ENCODE results near the gene SYCE3. TPM values are rescaled to one million over a fixed set of nuclear protein-coding genes. Genes with fewer than 3 reads are reported as not detected.

Gene SYCE3, protein sequence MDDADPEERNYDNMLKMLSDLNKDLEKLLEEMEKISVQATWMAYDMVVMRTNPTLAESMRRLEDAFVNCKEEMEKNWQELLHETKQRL
- total RNA-seq (ENCODE audit: low replicate concordance) = 2.8 TPM in 1 of 2 replicates, not detected in the other

DNA sequence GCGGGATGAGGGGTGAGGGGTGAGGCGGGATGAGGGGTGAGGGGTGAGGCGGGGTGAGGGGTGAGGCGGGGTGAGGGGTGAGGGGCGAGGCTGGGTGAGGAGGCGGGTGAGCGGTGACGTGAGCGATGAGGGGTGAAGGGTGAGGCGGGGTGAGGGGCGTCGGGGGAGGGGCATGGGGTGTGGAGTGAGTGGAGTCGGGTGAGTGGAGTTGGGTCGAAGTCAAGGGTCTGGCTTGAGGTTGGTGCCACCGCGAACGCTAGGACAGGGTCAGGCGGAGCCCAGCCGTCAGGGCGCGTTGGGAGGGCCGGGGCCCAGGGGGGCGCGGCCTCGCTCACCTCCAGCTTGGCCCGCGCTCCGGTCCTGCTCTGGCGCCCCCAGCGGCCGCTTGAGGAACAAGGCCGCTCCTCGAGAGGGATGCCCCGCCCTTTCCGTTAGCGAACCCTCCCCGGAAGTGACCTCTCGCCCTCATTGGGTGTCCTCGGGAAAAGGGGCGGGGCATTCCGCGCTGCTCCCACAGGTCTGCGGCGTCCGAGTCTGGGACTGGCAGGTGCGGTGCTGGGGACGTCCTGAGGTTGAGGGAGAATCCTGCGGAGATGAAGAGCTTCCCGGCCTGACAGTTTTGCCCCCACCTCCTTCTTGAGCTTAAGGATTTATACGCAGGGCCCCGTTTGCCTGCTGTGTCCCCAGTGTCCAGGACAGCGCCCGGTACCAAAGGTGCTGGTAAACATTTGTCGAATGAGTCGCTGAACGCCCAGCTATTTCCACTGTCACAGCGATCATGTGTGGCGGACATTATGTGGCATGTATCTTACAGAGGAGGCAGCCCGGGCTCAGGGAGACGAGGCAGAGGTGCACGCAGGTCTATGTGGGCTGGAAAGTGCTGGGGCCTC, at the start of gene SYCE3:
Gene SYCE3 (minus strand): TSS at position 397 of the 890 bp plus-strand sequence. CDS start 6,514 bp downstream, outside the sequence.
- peak within 1 kb of the TSS; percentile 95 for H3K4me3 Mint-ChIP-seq
- no peak within 1 kb of the TSS for H3K9ac ChIP-seq
- peaks cover under 1% of the 10 kb centered on the region for H3K36me3 Mint-ChIP-seq
- peak; percentile 99 for DNase-seq (ENCODE audit: low spot score)
- H2AFZ ChIP-seq (replicated peaks) = peak within 1 kb of the TSS; percentile 95
- H3K9me3 Mint-ChIP-seq = no peaks in the 10 kb centered on the region
- H3K27me3 ChIP-seq = peaks cover 25% of the 10 kb centered on the region
- H3K4me3 ChIP-seq = peak within 1 kb of the TSS; percentile 82
- peak within 1 kb of the TSS; percentile 94 for H3K4me2 ChIP-seq
- no peaks in the 10 kb centered on the region for H3K36me3 ChIP-seq
- peaks cover 11% of the 10 kb centered on the region for H3K4me1 Mint-ChIP-seq
- H3K9me3 ChIP-seq (ENCODE audit: low read depth) = no peaks in the 10 kb centered on the region
- H4K20me1 ChIP-seq (ENCODE audit: low read depth) = no peaks in the 10 kb centered on the region
- peaks cover 11% of the 10 kb centered on the region for H3F3A ChIP-seq (ENCODE audit: low read depth)
- TF ChIP-seq EZH2 (IDR thresholded peaks at IDR 0.05) (no peak), EZH2phosphoT487 (IDR thresholded peaks at IDR 0.05) (no peak)
- TF ChIP-seq, protein P1, sequence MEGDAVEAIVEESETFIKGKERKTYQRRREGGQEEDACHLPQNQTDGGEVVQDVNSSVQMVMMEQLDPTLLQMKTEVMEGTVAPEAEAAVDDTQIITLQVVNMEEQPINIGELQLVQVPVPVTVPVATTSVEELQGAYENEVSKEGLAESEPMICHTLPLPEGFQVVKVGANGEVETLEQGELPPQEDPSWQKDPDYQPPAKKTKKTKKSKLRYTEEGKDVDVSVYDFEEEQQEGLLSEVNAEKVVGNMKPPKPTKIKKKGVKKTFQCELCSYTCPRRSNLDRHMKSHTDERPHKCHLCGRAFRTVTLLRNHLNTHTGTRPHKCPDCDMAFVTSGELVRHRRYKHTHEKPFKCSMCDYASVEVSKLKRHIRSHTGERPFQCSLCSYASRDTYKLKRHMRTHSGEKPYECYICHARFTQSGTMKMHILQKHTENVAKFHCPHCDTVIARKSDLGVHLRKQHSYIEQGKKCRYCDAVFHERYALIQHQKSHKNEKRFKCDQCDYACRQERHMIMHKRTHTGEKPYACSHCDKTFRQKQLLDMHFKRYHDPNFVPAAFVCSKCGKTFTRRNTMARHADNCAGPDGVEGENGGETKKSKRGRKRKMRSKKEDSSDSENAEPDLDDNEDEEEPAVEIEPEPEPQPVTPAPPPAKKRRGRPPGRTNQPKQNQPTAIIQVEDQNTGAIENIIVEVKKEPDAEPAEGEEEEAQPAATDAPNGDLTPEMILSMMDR (IDR thresholded peaks at IDR 0.05) = peak; percentile 85
- H3K4me1 ChIP-seq = peaks cover 5% of the 10 kb centered on the region
- peaks cover 14% of the 10 kb centered on the region for H3K27me3 Mint-ChIP-seq (ENCODE audit: insufficient read depth, low read depth)
- H3K79me2 ChIP-seq (ENCODE audit: low read depth) = no peaks in the 10 kb centered on the region
- H3K27ac Mint-ChIP-seq = peak within 1 kb of the TSS; percentile 57
- no peak within 1 kb of the TSS for H3K27ac ChIP-seq

DNA sequence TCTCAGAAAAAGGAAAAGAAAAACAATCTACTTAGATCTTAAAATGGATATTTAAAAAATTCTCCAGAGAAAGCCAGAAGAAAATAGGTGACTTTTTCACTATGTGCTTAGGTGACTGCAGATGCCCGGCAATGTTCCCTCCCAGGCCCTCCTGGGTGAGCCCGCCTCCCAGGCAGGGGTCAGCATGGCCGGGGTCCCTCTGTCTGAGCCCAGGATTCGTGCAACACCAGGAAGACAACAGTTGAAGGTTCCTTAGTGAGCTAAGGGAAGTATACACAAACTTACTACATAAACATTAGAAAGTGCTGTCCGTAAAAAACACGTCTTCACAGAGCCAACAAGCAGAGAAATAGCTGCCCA, 49.4 kb upstream of the SYCE3 start:
- H3K27me3 ChIP-seq = peaks cover 25% of the 10 kb centered on the region
- H3K9ac ChIP-seq = no peak overlapping the region
- H3K4me3 Mint-ChIP-seq = no peak overlapping the region
- peaks cover 1% of the 10 kb centered on the region for H3K36me3 Mint-ChIP-seq
- no peaks in the 10 kb centered on the region for H3K4me1 ChIP-seq
- TF ChIP-seq EZH2phosphoT487 (IDR thresholded peaks at IDR 0.05) (no peak), EZH2 (IDR thresholded peaks at IDR 0.05) (no peak)
- TF ChIP-seq, protein P1 (IDR thresholded peaks at IDR 0.05) = no peak
- no peaks in the 10 kb centered on the region for H4K20me1 ChIP-seq (ENCODE audit: low read depth)
- no peak overlapping the region for H3K4me2 ChIP-seq
- H3K9me3 Mint-ChIP-seq = peaks cover 2% of the 10 kb centered on the region
- peaks cover 3% of the 10 kb centered on the region for H3K4me1 Mint-ChIP-seq
- no peaks in the 10 kb centered on the region for H3K36me3 ChIP-seq
- DNase-seq (ENCODE audit: low spot score) = no peak
- H3K27me3 Mint-ChIP-seq (ENCODE audit: insufficient read depth, low read depth) = no peaks in the 10 kb centered on the region
- H3K4me3 ChIP-seq = no peak overlapping the region
- no peak overlapping the region for H3K27ac Mint-ChIP-seq
- no peaks in the 10 kb centered on the region for H3K79me2 ChIP-seq (ENCODE audit: low read depth)
- H2AFZ ChIP-seq (replicated peaks) = no peak overlapping the region
- H3K27ac ChIP-seq = no peak overlapping the region
- H3F3A ChIP-seq (ENCODE audit: low read depth) = peaks cover 8% of the 10 kb centered on the region
- no peaks in the 10 kb centered on the region for H3K9me3 ChIP-seq (ENCODE audit: low read depth)

DNA sequence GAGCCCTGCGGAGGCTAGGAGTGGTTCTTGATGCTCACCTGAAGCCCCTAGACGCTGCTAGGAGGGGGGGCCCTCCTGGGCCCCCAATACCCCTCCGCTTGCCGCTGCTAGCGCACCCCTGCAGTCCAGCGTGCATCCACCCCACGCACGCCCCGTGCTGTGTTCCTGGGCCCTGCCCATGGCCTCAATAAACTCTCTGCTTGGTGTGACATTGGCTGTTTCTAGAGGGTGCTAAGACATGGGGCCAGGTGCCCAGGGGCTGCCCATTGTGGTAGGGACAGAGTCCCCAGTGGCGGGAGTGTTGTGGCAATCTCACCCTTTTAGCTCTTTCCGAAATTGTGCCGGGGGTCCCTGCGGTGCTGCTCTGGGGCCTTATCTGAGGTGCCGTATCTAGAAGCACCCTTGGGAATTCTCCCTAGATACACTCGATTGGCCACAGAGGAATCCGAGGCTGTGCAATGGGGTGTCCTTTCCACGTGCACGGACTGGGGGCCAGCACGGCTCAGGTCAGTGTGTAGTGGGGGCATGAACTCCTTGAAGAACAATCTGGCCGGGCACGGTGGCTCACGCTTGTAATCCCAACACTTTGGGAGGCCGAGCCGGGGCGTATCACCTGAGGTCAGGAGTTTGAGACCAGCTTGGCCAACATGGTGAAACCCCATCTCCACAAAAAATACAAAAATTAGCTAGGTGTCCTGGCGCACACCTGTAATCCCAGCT, 48.8 kb upstream of the SYCE3 start:
- peaks cover 8% of the 10 kb centered on the region for H3F3A ChIP-seq (ENCODE audit: low read depth)
- H2AFZ ChIP-seq (replicated peaks) = no peak overlapping the region
- H3K4me3 ChIP-seq = no peak overlapping the region
- no peaks in the 10 kb centered on the region for H3K9me3 ChIP-seq (ENCODE audit: low read depth)
- H3K4me3 Mint-ChIP-seq = no peak overlapping the region
- H3K27ac ChIP-seq = no peak overlapping the region
- DNase-seq (ENCODE audit: low spot score) = no peak
- peaks cover 2% of the 10 kb centered on the region for H3K9me3 Mint-ChIP-seq
- H3K4me1 Mint-ChIP-seq = peaks cover 3% of the 10 kb centered on the region
- H3K4me2 ChIP-seq = no peak overlapping the region
- H3K36me3 Mint-ChIP-seq = peaks cover 1% of the 10 kb centered on the region
- H3K9ac ChIP-seq = no peak overlapping the region
- H3K4me1 ChIP-seq = no peaks in the 10 kb centered on the region
- no peaks in the 10 kb centered on the region for H3K36me3 ChIP-seq
- no peak for TF ChIP-seq EZH2 (IDR thresholded peaks at IDR 0.05)
- H3K79me2 ChIP-seq (ENCODE audit: low read depth) = no peaks in the 10 kb centered on the region
- H3K27ac Mint-ChIP-seq = no peak overlapping the region
- H3K27me3 ChIP-seq = peaks cover 25% of the 10 kb centered on the region
- H4K20me1 ChIP-seq (ENCODE audit: low read depth) = no peaks in the 10 kb centered on the region
- H3K27me3 Mint-ChIP-seq (ENCODE audit: insufficient read depth, low read depth) = no peaks in the 10 kb centered on the region
